GM12878 (cell line): ENCODE measurements around the gene ARID1A. TPM values are rescaled to one million over a fixed set of nuclear protein-coding genes. Genes with fewer than 3 reads are reported as not detected.

ENCODE experiments used
- ATAC-seq: fragments of 200-7000 bp; cut with Tn5 transposase; 3 replicates; pipeline ENCODE4 v1.9.1; 2020; ENCODE audit warnings: mild to moderate bottlenecking, moderate library complexity
- BruUV-seq: library from RNA; stranded (reverse); fragments of 400-500 nt; replicated peaks from 2 replicates; lab custom pipeline; 2021; lab: Mats Ljungman, UMichigan
- CTCF ChIA-PET: fragments of 300-600 bp; sonication (Branson Sonifier 250); formaldehyde crosslinking; extraction: SDS; loops from one replicate; lab custom pipeline; 2021; ENCODE audit warnings: inconsistent platforms; lab: Yijun Ruan, JAX
- POLR2A ChIA-PET: fragments of 350-600 bp; formaldehyde crosslinking; extraction: SDS; loops from one replicate; lab custom pipeline; 2021; ENCODE audit warnings: inconsistent platforms; lab: Charles Lee
- RAD21 ChIA-PET: fragments of 300-600 bp; sonication (Branson Sonifier 250); formaldehyde crosslinking; loops from one replicate; lab custom pipeline; 2023; ENCODE audit warnings: antibody characterized with exemption; ENCODE audit not compliant: unreplicated experiment; lab: Charles Lee
- SMC1A ChIA-PET: fragments of 300-600 bp; sonication (Branson Sonifier 250); formaldehyde crosslinking; loops from one replicate; lab custom pipeline; 2023; ENCODE audit not compliant: unreplicated experiment, uncharacterized antibody; lab: Charles Lee
- DNase-seq: peaks from one replicate; pipeline ENCODE4 v3.0.0-alpha.2; 2011; ENCODE audit warnings: low read depth, low spot score
- FAIRE-seq: peaks from 3 replicates; lab custom pipeline; 2011; peaks lifted over from hg19 to GRCh38; lab: Jason Lieb, UNC
- H2AFZ ChIP-seq: 2 replicates; pipeline ENCODE4 v1.6.0; 2011; ENCODE audit warnings: low read depth, low read length, control low read depth; ENCODE audit not compliant: control insufficient read depth
- H3K27ac ChIP-seq: 2 replicates; pipeline ENCODE4 v1.5.1; 2011; ENCODE audit warnings: control low read depth; ENCODE audit not compliant: control insufficient read depth, insufficient read depth
- H3K27me3 ChIP-seq, 2 experiments: replicated peaks in 1 of 2; 2 replicates each; pipeline versions ENCODE4 v1.6.0 to v1.6.1; 2011; ENCODE audit warnings: low read length in 1 of 2; ENCODE audit not compliant: control insufficient read depth in 2 of 2, insufficient read depth in 2 of 2
- H3K36me3 ChIP-seq, 2 experiments: 2 replicates each; pipeline ENCODE4 v1.5.1; 2011; ENCODE audit warnings: low read length in 1 of 2; ENCODE audit not compliant: control insufficient read depth in 2 of 2, insufficient read depth in 2 of 2
- H3K4me1 ChIP-seq: 2 replicates; pipeline ENCODE4 v1.6.1; 2011; ENCODE audit warnings: mild to moderate bottlenecking, low read length, moderate library complexity, mixed read lengths; ENCODE audit not compliant: control insufficient read depth, insufficient read depth
- H3K4me2 ChIP-seq: 2 replicates; pipeline ENCODE4 v1.6.0; 2011; ENCODE audit warnings: control low read depth; ENCODE audit not compliant: control insufficient read depth, insufficient read depth
- H3K4me3 ChIP-seq: fragments of 200-600 bp; sonication (generic); 2 replicates; pipeline ENCODE4 v1.5.1; 2016
- H3K79me2 ChIP-seq: 2 replicates; pipeline ENCODE4 v1.6.0; 2011; ENCODE audit warnings: low read length; ENCODE audit not compliant: control insufficient read depth, insufficient read depth
- H3K9ac ChIP-seq: 2 replicates; pipeline ENCODE4 v1.8.0; 2011; ENCODE audit warnings: low read length, control low read depth, mixed read lengths; ENCODE audit not compliant: control insufficient read depth, insufficient read depth
- H3K9me3 ChIP-seq: replicated peaks from 3 replicates; pipeline ENCODE4 v1.5.1; 2011; ENCODE audit warnings: mild to moderate bottlenecking, low read length; ENCODE audit not compliant: control insufficient read depth, insufficient read depth
- H4K20me1 ChIP-seq: 2 replicates; pipeline ENCODE4 v1.6.0; 2011; ENCODE audit not compliant: control insufficient read depth, insufficient read depth
- CEBPB ChIP-seq, 2 experiments: fragments of 150-350 bp in 1 of 2; IDR thresholded peaks; 2 replicates each; pipeline ENCODE4 v1.6.1; 2012 to 2014; ENCODE audit warnings: low read depth in 2 of 2, low read length in 2 of 2, borderline replicate concordance in 1 of 2, inconsistent platforms in 1 of 2
- ESRRA ChIP-seq: IDR thresholded peaks from 2 replicates; pipeline ENCODE4 v1.6.1; 2012; ENCODE audit warnings: mild to moderate bottlenecking, low read length, improper control_type of control experiment
- RUNX3 ChIP-seq: IDR thresholded peaks from 2 replicates; pipeline ENCODE4 v1.6.1; 2012; ENCODE audit warnings: low read length, inconsistent platforms
- TARDBP ChIP-seq: IDR thresholded peaks from 2 replicates; pipeline ENCODE4 v1.6.1; 2016; ENCODE audit warnings: borderline replicate concordance
- ZNF687 ChIP-seq: fragments of 450-650 bp; IDR thresholded peaks from 2 replicates; pipeline ENCODE4 v1.6.1; 2017; ENCODE audit warnings: mild to moderate bottlenecking, moderate library complexity
- WGBS: methylation state at CpG from one replicate; pipeline ENCODE4 v1.1.6; 2016; ENCODE audit warnings: low lambda C conversion rate; ENCODE audit not compliant: insufficient replicate concordance, insufficient coverage; ENCODE audit errors: missing lambda C conversion rate; 5-methylcytosine and 5-hydroxymethylcytosine counted together
- in situ Hi-C: fragments of 300-500 bp; cut with MboI; formaldehyde crosslinking; loops from 9 replicates; pipeline ENCODE4 v1.14.3; 2018; ENCODE audit warnings: mixed read lengths
- intact Hi-C: fragments of 100-400 bp; cut with micrococcal nuclease; formaldehyde crosslinking; loops from one replicate; pipeline ENCODE4 v1.14.2; 2022; ENCODE audit not compliant: unreplicated experiment
- polyA plus RNA-seq, 11 experiments: library from polyadenylated mRNA; depleted of rRNA in 4 of 11; unstranded in 6 of 11; stranded (reverse) in 5 of 11; fragments of >200 nt; fragmentation: Nextera tagmentation in 4 of 11; fragmentation: Illumina TruSeq in 1 of 11; extraction: Ambion mirVana in 4 of 11; extraction: Trizol in 1 of 11; gene quantifications; 1 replicate in 1 of 11; 2 replicates in 10 of 11; pipeline versions ENCODE4 v1.2.1 to v1.2.3, GENCODE V29; 2011 to 2016; ENCODE audit warnings: inconsistent platforms in 2 of 11, missing spikeins in 2 of 11, low read depth in 1 of 11
- total RNA-seq, 4 experiments: library from RNA; depleted of rRNA in 3 of 4; stranded (reverse); fragments of >200 nt in 3 of 4; fragmentation: Illumina TruSeq in 1 of 4; extraction: Trizol in 1 of 4; gene quantifications; 2 replicates each; pipeline versions ENCODE4 v1.2.1 to v1.2.3, GENCODE V29; 2013 to 2021

Gene ARID1A
- total and polyA plus RNA-seq, 10 of the 15 experiments (the other 5 are each of a cell fraction or from before 2014, with no cell fraction given): 10.0 to 98.0 (median 23.5) TPM

DNA sequence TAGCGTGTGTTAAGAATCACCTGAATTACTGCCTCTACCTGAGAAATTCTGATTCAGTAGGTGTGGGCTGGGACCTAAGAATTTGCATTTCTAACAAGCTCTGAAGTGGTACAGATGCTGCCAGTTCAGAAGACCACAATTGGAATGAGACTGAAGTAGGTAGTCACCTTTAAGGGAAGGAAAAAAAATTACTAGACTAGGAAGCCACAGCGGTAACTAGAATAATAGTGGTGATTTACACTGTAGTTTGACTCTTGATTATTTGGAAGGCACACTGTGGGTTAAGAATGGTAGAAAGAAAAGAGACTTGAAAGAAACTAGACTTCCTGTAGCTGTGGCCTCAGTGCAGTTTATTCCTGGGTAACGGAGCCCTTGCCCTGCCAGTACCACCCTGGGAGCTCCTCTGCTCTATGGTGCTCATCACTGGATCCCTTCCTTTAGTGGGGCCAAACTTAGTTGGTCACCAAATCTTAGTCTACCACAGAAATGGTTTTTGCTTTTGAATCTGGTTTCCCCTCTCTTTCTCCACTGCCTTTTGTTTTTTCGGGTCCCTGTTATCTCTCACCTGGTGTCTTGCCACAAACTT lies 43.6 kb downstream of the ARID1A start:
- ChIA-PET POLR2A (interaction anchor here (1.3 kb wide), 2 partner anchors 16 to 41 kb away, joined by 4 to 6 read pairs; no protein-coding TSS in a partner anchor), CTCF (interaction anchor here (1.3 to 1.9 kb wide), 2 partner anchors 38 to 49 kb away, joined by 3 to 5 read pairs; partner anchors contain the start of gene PIGV), RAD21 (interaction anchor here (1.6 kb wide), 1 partner anchor 15 kb away, joined by 3 read pairs; no protein-coding TSS in a partner anchor), SMC1A (interaction anchor here (1.2 to 11.2 kb wide), 3 partner anchors 12 to 39 kb away, joined by 3 to 135 read pairs (median 5); no protein-coding TSS in a partner anchor)
- Histone ChIP-seq H3K9me3 (no peaks in the 10 kb centered on the region), H3K9ac (no peak overlapping the region), H3K27me3 (no peaks in the 10 kb centered on the region), H3K4me3 (no peak overlapping the region), H3K4me2 (no peak overlapping the region; the same call in 1 of the 2 replicates), H3K36me3 (peaks cover 17 to 49% of the 10 kb centered on the region in 2 experiments), H3K79me2 (peaks cover 53% of the 10 kb centered on the region), H3K27ac (peak overlapping the region; percentile 54), H2AFZ (no peak overlapping the region), H3K4me1 (peaks cover 54% of the 10 kb centered on the region), H4K20me1 (no peaks in the 10 kb centered on the region)
- TF ChIP-seq ZNF687: no peak
- TF ChIP-seq ESRRA: no peak
- TF ChIP-seq TARDBP: no peak
- TF ChIP-seq RUNX3: peak; percentile 17; the same call in 1 of the 2 replicates
- TF ChIP-seq CEBPB (IDR thresholded peaks at IDR 0.05; ENCODE audit: borderline replicate concordance in 1 of 2, low read depth in 2 of 2, low read length in 2 of 2): no peak
- intact Hi-C loops (no loop called here), in situ Hi-C loops (no loop called here)
- no peak for FAIRE-seq
- ATAC-seq: no peak
- 30% methylated on average over 4 of the region's 4 CpGs for WGBS
- no TSS peak for BruUV-seq
- DNase-seq: no peak
